HepG2 (cell line): ENCODE data around the gene RREB1. TPM values are rescaled to one million over a fixed set of nuclear protein-coding genes. Genes with fewer than 3 reads are reported as not detected.

Source experiments
- CEBPB ChIP-seq: IDR thresholded peaks from 2 replicates; pipeline ENCODE4 v1.6.1; 2011; ENCODE audit warnings: low read depth, low read length, improper control_type of control experiment, borderline replicate concordance
- GZF1 ChIP-seq: sonication (generic); formaldehyde crosslinking; IDR thresholded peaks from 2 replicates; pipeline ENCODE4 v1.5.1; 2020; ENCODE audit warnings: mild to moderate bottlenecking, missing genetic modification reagents
- HNRNPK ChIP-seq: fragments of 200-400 bp; formaldehyde crosslinking; IDR thresholded peaks from 2 replicates; pipeline ENCODE4 v1.6.1; 2018; ENCODE audit warnings: low read length, low read depth, moderate library complexity, mild to moderate bottlenecking; ENCODE audit not compliant: poor library complexity, severe bottlenecking
- JUN ChIP-seq: sonication (generic); formaldehyde crosslinking; IDR thresholded peaks from 2 replicates; pipeline ENCODE4 v1.4.0; 2020; ENCODE audit warnings: mild to moderate bottlenecking, missing genetic modification reagents
- MAFF ChIP-seq: IDR thresholded peaks from 2 replicates; pipeline ENCODE4 v1.6.1; 2011; ENCODE audit warnings: low read depth, low read length, improper control_type of control experiment
- NR2F6 ChIP-seq, 2 experiments: IDR thresholded peaks; 2 replicates each; pipeline ENCODE4 v1.6.1; 2016; ENCODE audit warnings: antibody characterized with exemption in 1 of 2, mild to moderate bottlenecking in 1 of 2
- PCBP1 ChIP-seq: fragments of 200-400 bp; formaldehyde crosslinking; IDR thresholded peaks from 2 replicates; pipeline ENCODE4 v1.6.1; 2017; ENCODE audit warnings: mild to moderate bottlenecking, low read depth, low read length, borderline replicate concordance
- RFXAP ChIP-seq: sonication (generic); formaldehyde crosslinking; IDR thresholded peaks from 2 replicates; pipeline ENCODE4 v1.4.0; 2020; ENCODE audit warnings: missing genetic modification reagents, borderline replicate concordance
- SOX13 ChIP-seq, 3 experiments: fragments of 450-650 bp in 1 of 3; sonication (generic) in 1 of 3; formaldehyde crosslinking in 1 of 3; IDR thresholded peaks in 2 of 3; conservative IDR thresholded peaks in 1 of 3; 2 replicates each; pipeline versions ENCODE4 v1.5.0 to v1.6.1; 2016 to 2020; ENCODE audit warnings: antibody characterized with exemption in 1 of 3, mild to moderate bottlenecking in 1 of 3, missing compliant biosample characterization in 1 of 3, missing genetic modification reagents in 1 of 3, moderate library complexity in 1 of 3
- ZFP36L1 ChIP-seq: sonication (generic); formaldehyde crosslinking; IDR thresholded peaks from 2 replicates; pipeline ENCODE4 v1.8.0; 2022; ENCODE audit warnings: mild to moderate bottlenecking, missing genetic modification reagents, moderate library complexity
- ZFY ChIP-seq: sonication (generic); formaldehyde crosslinking; IDR thresholded peaks from 2 replicates; pipeline ENCODE4 v1.4.0; 2020; ENCODE audit warnings: missing genetic modification reagents
- ZFYVE20 ChIP-seq: sonication (generic); formaldehyde crosslinking; IDR thresholded peaks from 2 replicates; pipeline ENCODE4 v1.8.0; 2023; ENCODE audit warnings: low read depth, mild to moderate bottlenecking, moderate library complexity, missing genetic modification reagents, borderline replicate concordance
- ZHX2 ChIP-seq, 2 experiments: sonication (generic) in 1 of 2; formaldehyde crosslinking in 1 of 2; IDR thresholded peaks; 2 replicates each; pipeline versions ENCODE4 v1.6.1 to v1.9.0; 2014 to 2022; ENCODE audit warnings: antibody characterized with exemption in 1 of 2, borderline replicate concordance in 1 of 2, inconsistent platforms in 1 of 2, low read depth in 1 of 2, missing genetic modification reagents in 1 of 2
- ZNF235 ChIP-seq: sonication (generic); formaldehyde crosslinking; IDR thresholded peaks from 2 replicates; pipeline ENCODE4 v1.8.1; 2023; ENCODE audit warnings: mild to moderate bottlenecking, missing genetic modification reagents, borderline replicate concordance
- ZNF773 ChIP-seq: sonication (generic); formaldehyde crosslinking; IDR thresholded peaks from 2 replicates; pipeline ENCODE4 v1.4.0; 2020; ENCODE audit warnings: missing genetic modification reagents, borderline replicate concordance
- ZSCAN30 ChIP-seq: sonication (generic); formaldehyde crosslinking; IDR thresholded peaks from 2 replicates; pipeline ENCODE4 v1.5.0; 2020; ENCODE audit warnings: mild to moderate bottlenecking, missing genetic modification reagents
- polyA plus RNA-seq, 8 experiments: library from polyadenylated mRNA; depleted of rRNA in 3 of 8; stranded (reverse) in 7 of 8; unstranded in 1 of 8; fragments of >200 nt; fragmentation: Illumina TruSeq in 4 of 8; extraction: Trizol in 4 of 8; gene quantifications; 2 replicates each; pipeline versions ENCODE4 v1.2.1 to v1.2.3, GENCODE V29; 2011 to 2016; ENCODE audit warnings: low read depth in 4 of 8, missing spikeins in 1 of 8, mixed read lengths in 1 of 8; ENCODE audit not compliant: insufficient read depth in 1 of 8
- total RNA-seq, 5 experiments: library from RNA; depleted of rRNA; stranded (reverse); fragments of >200 nt; fragmentation: Illumina TruSeq; extraction: Trizol; gene quantifications; 2 replicates each; pipeline ENCODE4 v1.2.3, GENCODE V29; 2016; ENCODE audit warnings: low read depth in 1 of 5

Gene RREB1
- total and polyA plus RNA-seq, 2 of the 13 experiments (the other 11 are each of a cell fraction or from before 2014, with no cell fraction given) = 6.1 to 23.2 TPM

- TF ChIP-seq ZFYVE20 (CRISPR knock-in tag) (no peak), MAFF (no peak), ZFY (peak; percentile 40; the same call in 1 of the 2 replicates), CEBPB (no peak), SOX13 (IDR thresholded peaks at IDR 0.05) (no peak), SOX13 (CRISPR knock-in tag; conservative IDR thresholded peaks at IDR 0.05 in 1 of 2, IDR thresholded peaks at IDR 0.05 in 1 of 2) (no peak), ZNF235 (CRISPR knock-in tag) (no peak), ZSCAN30 (CRISPR knock-in tag) (no peak), HNRNPK (no peak), JUN (no peak), RFXAP (CRISPR knock-in tag) (no peak), ZNF773 (CRISPR knock-in tag) (no peak), NR2F6 (IDR thresholded peaks at IDR 0.05) (no peak), NR2F6 (CRISPR knock-in tag; IDR thresholded peaks at IDR 0.05) (no peak), ZFP36L1 (CRISPR knock-in tag) (no peak), GZF1 (CRISPR knock-in tag) (no peak), PCBP1 (no peak), ZHX2 (IDR thresholded peaks at IDR 0.05; ENCODE audit: low read depth) (no peak), ZHX2 (CRISPR knock-in tag; IDR thresholded peaks at IDR 0.05; ENCODE audit: borderline replicate concordance) (no peak)
- TF ChIP-seq, all 625 proteins: peak for 14
Measured at GRCh38 chr6:7170117-7170732, 62.5 kb downstream of the RREB1 start (continued).
